ENCODE measurements around the gene ICA1.

The ICA1 gene

DNA sequence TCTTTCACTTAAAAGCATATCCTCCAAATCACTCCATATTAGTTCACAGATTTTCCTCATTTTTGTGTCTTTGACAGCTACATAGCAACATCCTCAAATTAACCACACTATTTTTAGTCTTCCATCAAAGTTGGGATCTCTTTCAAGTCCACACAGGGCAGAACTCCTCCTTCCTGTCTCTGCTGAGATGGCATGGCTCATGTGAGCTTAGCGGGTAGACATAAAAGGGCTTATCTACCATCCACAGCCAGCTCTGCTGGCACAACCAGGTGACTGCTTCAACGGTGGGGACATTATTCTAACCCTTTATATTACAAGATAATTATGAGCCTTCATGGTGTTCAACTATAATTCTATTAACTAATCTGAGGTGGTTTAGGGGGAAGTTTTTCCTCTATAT, 35.5 kb downstream of the ICA1 start:
- DNase-seq: no peak

DNA sequence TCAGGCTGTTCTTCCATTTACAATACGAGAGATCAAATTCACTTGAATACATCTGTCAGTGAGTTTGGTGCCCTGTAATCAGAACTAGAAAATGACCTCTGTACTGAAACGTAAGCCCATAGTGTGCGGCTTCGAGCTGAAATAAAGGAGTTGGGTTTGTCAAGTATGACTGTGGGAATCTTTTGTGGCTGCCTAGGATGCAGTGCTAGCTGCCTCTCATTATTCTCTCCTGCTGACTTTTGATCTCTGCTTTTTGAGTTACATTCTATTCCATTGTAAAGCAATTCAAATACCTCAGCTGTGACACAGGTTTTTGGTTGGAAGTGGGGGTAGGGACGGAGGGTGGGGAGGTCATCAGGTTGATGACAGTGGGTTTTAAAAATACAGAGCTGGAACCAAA, 40.4 kb downstream of the ICA1 start:
- no peak for DNase-seq

DNA sequence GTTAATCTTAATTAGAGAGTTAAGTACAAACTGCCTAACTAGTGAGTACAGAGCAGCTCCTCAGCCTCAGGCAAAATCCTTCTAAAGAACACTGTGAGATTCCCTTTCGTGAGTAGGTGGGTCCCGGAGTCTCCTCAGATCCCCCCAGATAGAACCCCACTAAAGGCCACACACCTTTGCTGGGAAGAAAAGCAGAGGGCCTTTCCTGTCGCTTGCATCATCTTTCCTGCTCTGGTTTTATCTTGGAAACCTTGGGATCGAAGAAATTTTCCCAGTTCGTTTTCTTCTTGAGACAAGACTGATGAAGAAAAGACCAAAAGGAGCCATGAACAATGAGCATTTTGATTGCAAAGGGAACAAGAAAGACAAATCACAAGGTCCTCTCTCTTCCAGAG, 40.9 kb downstream of the ICA1 start:
- no peak for DNase-seq

DNA sequence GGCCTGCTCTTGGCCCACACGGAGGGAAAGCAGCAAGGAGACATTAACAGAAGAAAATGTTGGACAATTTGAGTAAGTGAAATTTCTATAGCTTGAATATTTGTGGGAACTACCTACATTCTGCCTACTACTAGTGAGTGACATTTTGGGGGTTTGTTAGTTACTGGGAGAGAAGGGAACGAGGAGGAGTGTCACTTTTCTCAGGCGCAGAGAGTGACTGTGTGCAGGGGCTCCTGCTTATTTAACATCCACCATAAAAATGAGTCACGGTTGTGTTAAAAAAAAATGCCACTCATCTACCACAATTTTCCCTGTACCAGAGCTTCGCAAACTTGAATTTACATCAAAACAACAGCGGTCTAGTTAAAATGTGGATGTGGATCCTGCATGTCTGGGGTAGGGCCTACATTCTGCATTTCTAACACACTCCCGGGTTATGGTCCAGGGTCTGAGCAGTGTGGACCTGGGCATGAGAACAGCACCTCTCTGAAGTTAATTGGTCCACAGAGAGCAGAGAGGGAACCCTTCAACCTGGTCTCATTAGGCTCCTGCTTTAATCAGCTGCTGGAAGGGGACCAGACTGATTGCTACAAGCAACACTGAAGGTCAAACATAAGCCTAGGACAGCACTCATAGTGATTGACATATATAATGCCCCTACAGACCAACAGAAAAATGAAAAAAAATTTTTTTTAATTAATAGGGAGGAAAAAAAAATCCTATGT, 41.4 kb downstream of the ICA1 start:
- DNase-seq: no peak

DNA sequence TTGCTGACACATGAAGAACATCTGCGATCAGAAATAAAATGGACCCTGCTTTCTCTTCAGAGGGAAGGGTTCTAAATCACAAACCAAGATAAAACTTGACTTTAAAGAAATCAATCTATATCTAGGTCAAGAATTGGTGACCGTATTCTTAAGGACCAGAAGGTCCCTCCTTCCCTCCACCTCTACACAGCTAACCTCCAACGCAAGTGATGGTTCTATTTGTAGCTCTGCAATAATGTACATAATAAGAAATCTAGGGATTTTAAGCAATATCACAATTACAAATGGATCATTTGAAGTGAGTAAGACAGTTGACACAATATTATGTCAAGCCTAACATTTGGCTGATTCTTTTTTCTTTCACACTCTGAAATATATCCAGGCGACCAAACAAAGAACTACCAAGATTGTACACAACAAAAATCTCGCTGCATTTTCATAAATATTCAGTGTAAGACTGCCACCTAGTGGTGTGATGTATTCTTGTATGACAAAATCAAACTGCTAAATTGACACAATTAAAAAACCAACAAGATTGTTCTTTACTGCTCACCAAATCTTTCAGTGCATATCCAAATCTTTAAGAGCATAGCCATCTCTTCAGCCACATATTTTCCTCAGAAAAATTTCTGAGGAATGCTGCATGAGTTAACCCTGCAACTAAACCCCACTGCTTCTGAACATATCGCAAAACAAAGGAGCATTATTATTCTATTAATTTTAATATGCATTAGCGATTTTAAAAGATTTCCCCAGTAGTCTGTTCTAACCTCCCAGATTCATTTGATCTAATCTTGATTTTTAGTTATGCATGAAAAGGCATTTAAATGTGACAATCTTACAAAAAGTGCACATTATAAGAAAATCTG, 44.5 kb downstream of the ICA1 start:
- peak; percentile 50 for DNase-seq

DNA sequence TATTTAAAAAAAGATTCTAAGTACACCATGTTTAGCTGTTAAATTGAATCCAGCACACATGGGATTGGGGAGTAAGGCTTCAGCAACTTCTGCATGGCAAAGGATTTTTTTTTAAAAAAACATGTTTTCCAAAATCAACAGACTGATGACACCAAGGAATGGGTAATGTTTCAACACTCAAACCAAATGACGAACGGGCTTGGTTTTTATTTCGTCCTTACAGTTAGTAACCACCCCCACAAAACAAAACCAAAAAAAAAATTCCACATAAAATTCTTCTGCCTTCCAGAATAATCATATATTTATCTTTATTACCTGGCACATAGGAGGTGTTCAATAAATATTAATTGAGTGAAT, 45.7 kb downstream of the ICA1 start:
- DNase-seq: no peak

DNA sequence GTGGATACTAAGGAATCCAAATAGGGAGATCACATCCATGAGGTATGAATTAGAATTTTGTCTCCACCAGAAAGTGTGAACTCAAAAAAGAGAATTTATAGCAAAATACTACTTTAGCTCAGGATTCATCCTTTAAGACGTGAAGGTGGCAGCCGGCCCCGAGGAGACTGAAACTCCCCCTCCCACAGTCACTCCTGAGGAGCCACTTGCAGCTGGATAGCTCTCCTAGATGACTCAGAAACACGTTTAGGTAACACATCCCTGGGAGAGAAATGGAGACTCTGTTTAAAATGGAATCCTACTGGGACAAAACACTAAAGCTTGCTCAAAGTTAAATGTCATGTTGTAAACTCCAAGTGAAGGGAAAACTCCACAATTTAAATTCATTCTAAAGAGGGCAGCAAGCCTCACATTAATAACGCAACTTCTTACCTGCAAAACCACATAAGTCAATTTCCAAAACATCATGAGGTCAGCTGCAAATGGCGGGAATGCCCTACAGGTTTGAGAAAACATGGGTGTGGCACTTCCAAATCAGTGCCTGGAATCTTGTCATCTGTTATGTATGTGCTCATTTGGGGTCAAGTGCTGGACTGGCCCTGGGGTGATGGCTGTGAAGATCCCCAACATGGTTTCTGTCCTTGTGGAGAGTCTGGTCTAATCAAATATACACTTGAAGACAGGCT, 46.2 kb downstream of the ICA1 start:
- DNase-seq: no peak

DNA sequence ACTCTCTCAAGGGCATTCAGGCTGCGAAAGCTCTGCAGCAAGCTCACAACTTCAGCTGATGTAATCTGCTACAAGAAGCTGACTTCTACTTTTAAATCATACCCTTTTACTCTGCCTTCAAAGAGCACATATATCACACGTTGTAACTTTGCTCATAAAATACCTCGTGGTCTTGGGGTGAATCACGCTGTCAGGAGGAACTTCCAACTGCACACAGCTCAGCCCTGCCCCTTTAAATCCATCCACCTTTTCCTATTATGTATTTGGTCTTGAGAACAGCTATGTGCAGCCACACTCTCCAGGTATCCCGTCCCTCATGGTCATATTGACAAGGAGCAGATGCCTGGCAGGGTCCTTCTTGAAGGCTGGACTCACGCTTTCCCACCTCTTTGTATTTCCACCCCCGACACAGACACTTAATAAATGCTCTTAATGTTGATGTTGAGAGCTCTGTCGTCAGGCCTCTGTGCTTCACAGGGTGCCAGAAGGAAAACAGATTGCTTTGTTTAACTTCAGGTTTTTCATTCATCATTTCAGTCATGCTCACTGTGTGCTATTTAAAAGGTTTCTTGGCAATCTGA, 47.6 kb downstream of the ICA1 start:
- no peak for DNase-seq

DNA sequence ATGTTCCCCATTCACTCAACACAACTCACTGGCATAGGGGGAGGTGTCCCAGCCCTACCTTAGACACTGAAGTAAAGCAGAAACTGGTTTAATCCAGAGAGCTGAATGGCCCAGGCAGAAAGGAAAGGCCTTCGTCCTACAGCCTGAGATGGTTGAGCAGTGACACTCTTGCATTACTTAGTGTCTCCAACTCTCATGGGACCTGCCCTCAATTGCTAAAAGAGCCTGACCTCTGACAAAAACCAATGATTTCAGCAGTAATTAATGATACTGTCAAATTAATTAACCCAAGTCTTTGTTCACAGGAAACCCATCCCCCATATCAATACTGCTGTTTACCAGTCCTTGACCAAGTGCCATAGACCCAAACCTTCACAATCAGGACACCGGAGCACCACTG, 48.6 kb downstream of the ICA1 start:
- DNase-seq: no peak

DNA sequence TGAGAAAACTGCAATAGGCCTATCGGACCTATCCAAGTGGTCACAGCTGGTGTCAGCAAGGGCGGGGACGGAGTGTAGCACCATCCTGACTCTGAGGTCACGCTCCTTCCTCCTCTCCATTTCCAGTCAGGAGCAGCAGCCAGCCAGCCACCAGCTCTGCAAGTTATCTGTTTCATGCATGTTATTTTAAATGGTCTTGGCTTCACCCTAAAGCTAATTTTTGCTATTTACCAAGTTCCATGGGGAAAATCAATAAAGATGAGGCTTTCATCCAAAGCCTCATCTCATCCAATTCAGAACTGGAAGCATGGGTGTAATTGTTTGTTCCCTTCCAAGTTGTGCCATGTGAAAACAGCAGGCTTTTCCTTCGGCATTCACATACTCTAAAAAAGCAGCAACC, 49.3 kb downstream of the ICA1 start:
- DNase-seq: no peak

DNA sequence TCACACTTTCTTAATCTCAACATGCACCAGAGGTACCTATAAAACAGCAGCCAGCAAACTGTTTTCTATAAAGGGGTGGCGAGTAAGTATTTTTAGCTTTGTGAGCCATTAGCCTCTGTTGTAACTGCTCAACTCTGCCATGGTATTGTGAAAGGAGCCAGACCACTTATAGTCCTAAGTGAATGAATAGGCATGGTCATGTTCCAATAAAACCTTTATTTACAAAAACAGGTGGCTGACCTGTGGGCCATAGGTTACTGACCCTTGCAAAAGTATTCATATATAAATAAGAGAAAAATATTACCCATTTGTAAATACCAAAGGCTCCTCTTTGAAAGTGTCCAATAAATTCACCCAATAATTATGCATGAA, 50.3 kb downstream of the ICA1 start:
- no peak for DNase-seq

DNA sequence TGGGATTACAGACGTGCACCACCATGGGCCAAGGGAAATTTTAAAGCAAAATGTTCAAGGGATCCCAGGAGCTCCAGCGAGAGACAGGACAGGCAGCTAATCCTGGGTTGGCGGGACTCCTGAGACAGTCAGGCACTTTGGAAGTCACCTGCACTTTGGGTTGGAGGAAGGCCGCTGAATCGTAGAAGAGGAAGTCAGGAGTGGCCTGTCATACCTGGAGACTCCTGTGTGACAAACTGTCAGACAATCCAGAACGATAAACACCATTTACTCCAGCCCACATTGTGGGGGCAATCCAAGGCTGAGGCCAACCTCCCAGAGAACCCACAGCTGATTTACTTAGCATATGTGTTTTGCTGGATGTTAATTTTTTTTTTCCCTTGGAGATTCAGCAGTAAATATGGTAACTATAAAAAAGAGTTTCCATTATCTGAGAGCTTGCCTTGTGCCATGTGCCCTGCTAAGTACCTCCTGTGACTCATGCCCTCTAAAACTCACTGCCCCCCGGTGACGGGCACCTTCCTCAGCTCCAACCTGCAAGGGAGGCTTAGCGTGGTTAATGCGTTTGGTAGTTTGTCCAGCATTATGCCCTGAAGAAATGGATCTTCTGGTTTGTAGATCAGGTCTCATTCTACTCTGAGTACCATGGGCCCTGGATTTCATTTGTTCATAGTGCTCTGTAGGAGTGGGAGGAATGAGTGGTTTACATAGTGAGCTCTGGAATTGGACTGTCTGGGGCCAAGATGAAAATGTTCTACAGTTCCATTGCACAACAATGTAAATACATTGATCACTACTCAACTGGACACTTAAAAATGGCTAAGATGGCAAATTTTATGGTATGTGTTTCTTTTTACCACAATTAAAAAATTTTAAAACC, 50.9 kb downstream of the ICA1 start:
- DNase-seq: no peak

DNA sequence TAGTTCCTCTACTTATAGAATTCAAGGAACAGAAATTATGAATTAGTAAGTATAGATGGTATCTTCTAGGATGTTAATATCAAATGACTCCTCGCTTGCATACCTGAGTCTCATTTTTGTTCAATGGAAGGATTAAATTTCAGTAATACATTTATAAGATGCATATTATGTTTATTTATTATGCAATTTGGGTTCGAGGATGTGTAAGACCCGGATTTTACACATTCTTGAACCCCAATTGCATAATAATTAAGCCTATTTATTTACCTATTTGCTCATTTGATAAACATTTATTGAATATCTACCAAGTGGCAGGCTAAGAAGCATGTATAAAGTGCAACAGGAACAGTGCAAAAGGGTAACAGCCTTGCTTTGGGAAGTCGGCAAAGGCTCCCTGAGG, 52.6 kb downstream of the ICA1 start:
- no peak for DNase-seq

DNA sequence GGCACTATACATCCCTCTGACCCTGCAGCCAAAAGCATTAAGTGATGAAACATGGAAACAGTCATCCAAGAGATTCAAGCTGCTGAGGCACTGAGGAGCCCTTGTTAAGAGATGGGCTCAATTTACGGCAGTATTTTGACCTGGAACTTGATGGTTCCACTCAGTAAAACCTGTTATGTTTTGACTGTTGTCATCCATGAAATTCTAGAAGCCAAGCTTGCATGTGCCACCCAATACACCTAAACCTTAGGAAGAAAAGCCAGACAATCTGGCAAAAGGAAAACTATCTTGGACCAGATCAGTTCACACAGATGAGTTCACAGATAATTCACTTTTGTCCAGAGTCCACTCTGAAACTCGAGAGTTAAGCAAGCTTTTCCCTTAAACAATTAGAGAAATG, 53.2 kb downstream of the ICA1 start:
- no peak for DNase-seq

DNA sequence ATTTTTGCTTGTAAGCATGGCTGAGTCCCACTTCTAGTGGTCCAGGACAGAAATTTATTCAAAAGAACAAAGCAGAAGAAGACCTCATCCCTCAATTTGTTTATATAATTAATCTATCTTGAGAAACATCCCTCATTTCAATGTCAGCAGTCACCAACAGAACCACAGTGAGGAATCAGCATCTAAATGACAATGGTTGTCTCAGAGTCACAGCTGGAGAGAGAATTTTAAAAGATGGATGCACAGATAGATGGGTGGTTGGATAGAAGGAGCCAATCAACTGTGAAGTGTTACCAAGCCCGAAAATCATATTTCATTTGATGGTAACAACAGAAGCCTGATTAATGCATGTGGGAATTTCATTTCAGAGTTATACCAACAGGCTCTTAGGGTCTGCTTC, 55.0 kb downstream of the ICA1 start:
- DNase-seq: no peak

DNA sequence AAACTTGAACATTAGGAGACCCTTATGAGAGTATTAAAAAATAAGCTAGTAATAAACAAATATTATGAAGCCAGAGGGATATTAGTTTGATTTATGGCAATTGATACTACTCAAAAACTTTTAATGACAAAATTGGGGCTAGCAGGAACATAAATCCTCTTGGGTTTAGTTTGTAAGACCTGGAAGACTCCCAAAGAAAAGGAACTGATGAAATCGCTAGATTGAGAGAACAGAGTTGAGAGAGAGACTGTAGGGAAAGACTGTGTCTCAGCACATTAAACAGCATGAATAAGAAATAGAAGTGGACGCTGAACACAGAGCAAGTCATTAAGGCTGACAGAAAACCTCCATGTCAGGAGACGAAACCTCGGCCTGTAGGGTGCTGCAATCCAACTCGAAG, 56.4 kb downstream of the ICA1 start:
- DNase-seq: no peak

DNA sequence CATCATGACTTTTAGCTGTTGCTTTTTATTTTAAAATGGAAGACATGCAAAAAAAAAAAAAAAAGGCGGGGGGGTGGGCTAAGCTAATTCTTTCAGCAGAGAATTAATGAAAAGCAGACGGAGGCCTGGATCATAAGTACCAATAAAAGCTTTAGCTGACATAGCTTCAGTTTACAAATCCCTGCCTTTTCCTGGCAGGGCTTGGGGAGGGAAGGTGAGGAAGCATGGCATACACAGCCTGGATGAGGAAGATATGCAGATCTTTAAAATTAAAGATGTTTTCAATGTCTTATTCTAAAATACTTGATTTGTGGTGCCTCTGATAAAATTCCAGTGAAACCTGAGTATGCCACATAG, 57.0 kb downstream of the ICA1 start:
- DNase-seq: no peak

DNA sequence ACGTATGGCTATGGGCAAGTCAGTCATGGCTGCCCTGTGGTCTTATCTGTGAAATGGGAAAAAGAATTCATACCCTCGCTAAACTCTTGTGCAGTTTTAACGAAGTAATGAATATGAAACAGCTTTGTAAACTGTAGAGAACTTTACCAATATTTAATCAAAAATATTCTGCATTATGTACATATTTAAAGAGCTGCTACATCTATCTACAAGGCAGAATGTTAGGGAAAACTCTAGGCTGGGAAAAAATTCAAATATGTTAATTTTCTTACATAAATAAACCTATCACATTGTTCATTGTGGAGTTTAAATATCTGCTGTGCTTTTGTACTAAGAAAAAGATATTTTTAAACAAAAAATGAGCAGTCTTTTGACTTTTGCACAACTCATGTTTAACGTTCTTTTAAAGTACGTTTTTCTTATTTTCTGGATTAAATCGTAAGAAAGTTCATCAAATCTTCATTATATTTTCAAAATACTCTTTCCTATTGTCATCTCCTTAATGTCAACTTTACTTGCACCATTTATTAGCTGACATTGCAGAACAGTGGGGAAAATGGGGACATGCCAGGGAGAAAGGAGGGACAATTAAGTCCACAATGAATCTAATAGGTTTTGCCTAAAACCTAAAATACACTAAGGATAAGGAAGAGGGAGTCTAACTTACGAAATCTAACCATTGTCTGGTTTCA, 57.5 kb downstream of the ICA1 start:
- DNase-seq: no peak

DNA sequence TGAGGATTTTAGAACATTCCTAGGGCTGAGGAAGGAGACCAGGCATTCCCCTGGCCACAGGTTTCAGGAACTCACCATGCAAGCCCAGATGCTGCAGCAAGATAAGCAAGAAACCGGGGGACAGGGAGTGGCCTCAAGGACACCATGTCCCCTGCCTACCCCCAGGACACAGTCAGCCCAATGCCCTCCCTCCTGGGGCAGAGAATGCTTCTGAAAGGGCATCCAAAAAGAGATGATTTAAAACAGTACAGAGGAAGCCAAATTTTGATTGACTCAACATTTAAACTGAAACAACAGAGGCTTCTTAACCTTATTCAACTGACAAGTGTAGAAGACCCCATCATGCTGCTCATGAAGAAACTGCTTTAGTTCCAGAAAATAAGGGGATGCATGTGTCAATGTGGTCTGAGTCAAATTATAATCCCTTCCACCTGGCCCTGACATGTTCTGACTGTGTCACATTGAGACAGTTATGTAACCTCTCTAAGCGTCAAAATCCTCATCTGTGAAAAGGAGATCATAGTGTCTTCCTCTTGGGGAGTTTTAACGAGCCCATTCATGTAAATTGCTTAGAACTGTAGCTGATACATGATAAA, 60.0 kb downstream of the ICA1 start:
- DNase-seq: no peak

DNA sequence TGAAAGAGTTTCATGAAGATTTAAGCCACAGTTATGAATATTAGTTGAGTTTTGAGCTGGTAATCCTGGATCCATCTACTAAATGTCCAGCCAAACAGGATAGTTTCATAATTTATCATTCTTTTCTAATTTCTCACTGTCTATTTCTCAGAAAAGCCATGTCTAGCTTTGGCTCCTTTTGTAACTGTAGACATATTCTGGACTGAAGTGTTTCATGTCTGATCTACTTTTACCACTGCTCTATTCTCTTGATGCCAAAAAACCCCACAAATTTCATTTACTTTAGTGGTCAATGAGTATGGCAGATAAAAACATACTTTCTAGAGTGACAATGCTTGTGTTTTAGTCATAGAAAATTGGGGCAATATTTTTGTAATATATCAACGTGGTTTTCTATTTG, 61.2 kb downstream of the ICA1 start:
- no peak for DNase-seq

DNA sequence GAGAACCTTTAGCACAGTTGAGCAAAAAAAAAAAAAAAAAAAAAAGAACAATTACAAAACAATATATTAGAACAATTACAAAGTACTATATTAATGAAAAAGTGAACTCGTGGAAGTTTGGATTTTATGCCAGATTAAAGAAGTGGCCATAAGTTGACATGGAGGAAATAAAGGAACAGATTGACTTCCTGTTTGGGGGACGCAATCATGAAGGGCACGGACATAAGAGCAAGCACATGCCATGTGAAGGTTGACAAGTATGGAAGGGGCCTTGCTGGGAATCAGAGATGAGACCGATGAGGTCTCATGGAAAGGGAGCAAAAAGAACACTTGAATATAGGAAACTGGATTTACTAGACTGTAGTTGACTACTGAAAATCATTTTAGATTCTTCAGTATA, 61.7 kb downstream of the ICA1 start:
- DNase-seq: no peak

All from stimulated activated CD4-positive, alpha-beta T cell treated with anti-CD3 and anti-CD28 coated beads, Interleukin-4, amount 100 ng/mL, for 24 hours (primary cell).